Activated CD8-positive, alpha-beta memory T cell treated with anti-CD3 and anti-CD28 coated beads, Interleukin-2, amount 50 U/mL, for 4 hours (primary cell): ENCODE data around the gene LZTS3.
"Not testable (repeated sequence)": the region's sequence is repeated elsewhere in the genome, so short reads cannot be mapped to it uniquely, and the experiment has no call there.

Source experiments
- DNase-seq: peaks from one replicate; pipeline ENCODE4 v3.0.0-alpha.2; 2020

LZTS3 gene

DNA sequence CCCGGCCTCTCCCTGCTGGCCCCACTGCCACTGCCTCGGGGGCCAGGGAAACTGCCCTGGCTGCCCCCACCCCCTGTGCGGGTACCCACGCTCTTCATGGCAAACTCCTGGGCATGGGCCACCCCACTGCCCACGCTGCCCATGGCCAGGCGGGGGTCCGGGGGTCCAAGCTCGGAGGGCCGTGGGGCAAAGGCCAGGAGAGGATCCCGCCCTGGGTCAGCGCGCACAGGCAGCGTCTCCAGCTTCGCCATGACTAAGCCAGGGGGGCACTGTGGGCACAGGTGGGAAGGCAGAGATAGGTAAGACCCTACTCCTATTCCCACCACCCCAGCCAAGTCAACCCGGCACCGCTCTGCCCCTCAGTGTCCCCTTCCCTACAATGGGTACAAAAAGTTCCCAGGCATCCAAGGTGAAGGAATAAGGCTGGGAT lies 6.4 kb downstream of the LZTS3 start:
- DNase-seq = no peak

DNA sequence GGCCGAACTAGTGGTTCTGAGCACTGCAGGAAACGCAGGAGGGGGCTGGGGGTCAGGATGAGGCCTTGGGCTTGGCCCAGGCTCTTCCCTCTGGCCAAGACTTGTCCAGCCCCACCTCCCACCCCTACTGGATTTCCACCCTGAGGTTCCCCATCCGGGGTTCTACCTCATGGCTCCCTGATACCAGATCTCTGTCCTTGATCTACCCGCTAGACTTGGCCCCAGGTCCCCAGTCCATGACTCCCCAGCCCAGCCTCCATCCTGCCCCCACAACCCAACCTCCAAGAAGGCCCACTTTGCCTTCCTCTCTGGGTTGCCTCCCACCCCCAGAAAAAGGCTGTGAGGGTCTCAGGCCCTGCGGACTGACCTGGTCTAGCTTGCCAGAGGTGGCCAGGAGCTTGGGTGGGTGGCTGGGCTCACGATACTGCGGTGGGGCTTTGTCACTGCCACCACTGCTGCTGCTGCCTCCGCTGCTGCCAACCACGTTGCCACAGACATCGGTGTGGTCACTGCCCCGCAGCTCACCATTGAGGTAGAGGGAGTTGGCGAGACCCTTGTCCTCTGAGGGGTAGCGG lies 6.9 kb downstream of the LZTS3 start:
- no peak for DNase-seq

GRCh38 chr20:3165473-3166337 lies 7.6 kb downstream of the LZTS3 start:
- no peak for DNase-seq

- DNase-seq = no peak
These were observed 8.5 kb downstream of the LZTS3 start for GRCh38 chr20:3164763-3165410.

GRCh38 chr20:3164043-3164762 lies 9.1 kb downstream of the LZTS3 start:
- DNase-seq = no peak

DNA sequence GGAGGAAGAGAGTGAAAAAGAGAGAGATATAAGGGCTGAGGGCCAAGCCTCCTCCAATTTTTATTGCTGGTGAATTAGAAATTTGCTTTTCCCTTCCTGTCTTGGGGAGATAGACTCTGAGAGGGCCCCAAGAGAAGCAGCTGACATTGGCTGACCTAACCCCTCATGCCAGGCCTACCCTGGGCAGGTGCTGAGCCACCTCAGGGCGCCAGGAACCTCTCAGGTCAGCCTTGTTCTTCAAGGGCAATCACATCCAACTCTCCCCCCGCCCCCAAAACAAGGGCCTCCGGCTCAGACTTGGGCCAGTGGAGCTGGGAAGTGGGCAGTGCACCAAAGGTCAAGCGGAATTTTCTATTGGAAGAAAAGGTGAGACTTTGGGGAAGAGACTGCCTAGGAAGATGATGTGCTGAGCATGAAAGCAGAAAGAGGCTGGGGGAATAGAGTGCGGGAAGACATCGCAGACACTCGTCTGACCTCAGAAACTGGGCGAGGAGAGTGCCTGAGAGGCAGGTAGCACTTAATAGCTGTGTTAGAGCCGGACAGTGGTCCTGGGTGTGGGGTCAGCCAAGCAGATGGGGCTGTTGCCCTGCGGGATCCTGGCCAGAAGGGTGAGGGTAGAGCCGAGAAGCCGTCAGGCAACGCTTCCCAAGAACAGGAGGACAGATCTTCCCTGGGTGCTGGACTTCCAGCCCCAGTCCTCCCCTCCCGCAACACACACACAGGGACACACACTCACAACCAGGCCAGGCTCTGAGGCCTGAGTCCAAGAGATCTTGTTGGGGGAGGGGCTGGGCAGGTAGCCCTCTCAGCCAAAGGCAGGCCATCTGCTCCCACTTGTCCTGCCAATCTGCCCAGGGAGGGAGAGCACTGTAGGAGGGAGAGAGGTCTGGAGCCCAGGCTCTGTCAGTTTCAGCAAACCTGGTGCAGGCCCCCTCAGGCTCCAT lies 10.0 kb downstream of the LZTS3 start:
- no peak for DNase-seq

DNA sequence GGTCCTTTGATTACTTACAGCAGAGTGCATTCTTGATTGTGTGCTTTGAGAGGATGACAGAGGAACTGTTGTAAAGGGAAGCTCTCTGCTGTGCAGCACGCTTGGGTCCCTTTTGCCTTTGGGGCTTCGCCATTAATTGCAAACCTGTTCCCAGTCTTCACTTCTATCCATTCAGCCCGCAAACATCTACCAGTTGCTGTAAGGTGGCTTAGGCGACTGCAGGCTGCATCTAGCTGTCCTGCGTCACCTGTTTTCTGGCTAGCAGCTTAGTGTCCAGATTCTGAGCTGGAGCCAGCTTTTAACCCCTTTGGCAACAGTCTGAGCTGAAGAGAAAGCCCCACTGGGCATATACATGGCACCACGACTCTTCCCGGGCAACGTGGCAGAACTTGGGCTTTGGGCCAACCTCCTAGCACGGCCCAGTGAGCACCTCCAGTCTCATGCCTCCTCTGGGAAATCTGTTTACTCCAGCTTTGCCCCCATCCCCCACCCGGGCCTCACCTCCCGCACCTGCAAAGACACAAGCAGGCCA lies 11.2 kb downstream of the LZTS3 start:
- no peak for DNase-seq

DNA sequence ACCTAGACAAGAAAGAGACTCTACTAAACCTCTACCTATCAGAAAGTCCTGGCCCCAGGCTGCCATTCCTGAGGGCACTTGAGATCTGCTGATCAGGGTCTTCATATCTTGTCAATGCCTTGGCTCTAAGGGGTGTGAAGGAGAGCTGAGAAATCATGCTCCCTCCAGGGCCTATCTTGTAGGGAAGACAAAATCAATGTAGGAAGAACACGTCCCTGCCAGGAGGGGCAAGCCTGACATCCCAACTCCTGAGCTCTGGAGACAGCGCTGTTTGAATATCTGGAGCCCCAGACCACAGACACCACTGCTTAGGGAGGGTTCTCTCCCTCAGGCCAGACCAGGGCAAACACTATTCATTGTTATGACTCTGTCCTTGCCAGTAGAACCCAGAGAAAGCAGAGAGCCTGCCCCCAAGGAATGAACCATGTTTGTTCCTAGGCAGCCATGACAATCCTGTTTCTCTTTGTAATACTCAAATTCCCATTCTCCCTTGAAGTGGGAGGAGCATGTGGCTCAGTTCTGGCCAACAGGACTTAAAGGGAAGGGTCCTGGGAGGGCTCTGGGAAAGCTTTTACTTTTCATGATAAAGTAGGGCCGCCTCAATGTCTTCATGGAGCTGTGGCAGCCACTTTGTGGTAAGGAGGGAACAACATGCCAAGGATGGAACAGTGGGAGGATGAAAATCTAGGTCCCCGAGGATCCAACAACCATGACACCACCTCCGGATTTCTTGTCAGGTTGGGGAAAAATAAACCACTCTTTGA lies 11.9 kb downstream of the LZTS3 start:
- no peak for DNase-seq

DNA sequence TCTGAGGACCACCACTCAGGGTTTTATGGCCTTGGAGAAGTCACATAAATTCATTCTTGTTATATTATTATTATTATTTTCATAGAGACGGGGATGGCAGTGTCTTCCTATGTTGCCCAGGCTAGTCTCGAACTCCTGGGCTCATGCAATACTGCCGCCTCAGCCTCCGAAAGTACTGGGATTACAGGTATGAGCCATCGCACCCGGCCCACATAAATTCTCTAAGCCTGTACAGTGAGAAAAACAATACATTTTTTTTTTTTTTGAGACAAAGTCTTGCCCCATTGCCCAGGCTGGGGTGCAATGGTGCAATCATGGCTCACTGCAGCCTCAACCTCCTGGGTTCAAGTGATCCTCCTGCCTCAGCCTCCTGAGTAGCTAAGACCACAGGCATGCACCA lies 12.9 kb downstream of the LZTS3 start:
- no peak for DNase-seq

DNA sequence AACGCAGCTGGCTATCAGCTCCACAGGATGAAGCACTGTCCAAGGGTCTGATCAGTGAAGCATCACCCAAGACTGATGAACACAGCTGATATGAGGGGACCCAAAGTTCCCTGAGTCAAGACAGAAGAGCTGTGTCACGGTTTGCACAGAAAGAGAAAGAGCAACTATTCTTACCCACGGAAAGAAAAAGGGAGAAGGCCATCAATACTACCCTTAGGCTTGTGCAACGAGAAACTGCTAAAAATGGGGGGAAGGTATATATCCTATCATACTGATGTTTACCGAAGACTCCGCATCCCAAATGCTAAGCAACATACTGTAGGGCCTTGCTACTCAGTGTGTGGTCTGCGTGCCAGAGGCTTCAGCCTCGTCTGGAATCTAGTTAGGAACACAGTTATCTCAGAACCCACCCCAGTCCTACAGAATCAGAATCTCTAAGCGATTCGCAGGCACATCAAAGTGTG lies 14.3 kb downstream of the LZTS3 start:
- DNase-seq = no peak

GRCh38 chr20:3157817-3158216 lies 15.5 kb downstream of the LZTS3 start:
- DNase-seq = no peak

GRCh38 chr20:3156811-3157619 lies 16.3 kb downstream of the LZTS3 start:
- DNase-seq = no peak

- not testable (repeated sequence) for DNase-seq
These were observed 21.2 kb downstream of the LZTS3 start for GRCh38 chr20:3152057-3152644.

DNA sequence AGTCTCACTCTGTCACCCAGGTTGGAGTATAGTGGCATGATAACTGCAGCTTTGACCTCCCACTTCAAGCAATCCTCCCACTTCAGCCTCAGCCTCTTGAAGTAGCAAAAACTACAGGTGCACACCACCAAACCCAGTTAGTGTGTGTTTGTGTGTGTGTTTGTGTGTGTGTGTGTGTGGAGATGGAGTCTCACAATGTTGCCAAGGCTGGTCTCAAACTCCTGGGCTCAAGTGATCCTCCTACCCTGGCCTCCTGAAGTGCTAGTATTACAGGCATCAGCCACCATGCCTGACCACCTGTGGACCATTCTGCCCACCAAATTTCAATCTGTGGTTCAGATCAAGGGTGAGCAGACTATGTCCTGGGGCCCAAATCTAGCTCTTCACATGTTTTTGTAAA lies 22.4 kb downstream of the LZTS3 start:
- no peak for DNase-seq

- DNase-seq = no peak
These were observed 26.5 kb downstream of the LZTS3 start for GRCh38 chr20:3146732-3147341.

- no peak for DNase-seq
These were observed 31.6 kb downstream of the LZTS3 start for GRCh38 chr20:3141757-3142156.

GRCh38 chr20:3137492-3137891 lies 35.9 kb downstream of the LZTS3 start:
- no peak for DNase-seq

DNA sequence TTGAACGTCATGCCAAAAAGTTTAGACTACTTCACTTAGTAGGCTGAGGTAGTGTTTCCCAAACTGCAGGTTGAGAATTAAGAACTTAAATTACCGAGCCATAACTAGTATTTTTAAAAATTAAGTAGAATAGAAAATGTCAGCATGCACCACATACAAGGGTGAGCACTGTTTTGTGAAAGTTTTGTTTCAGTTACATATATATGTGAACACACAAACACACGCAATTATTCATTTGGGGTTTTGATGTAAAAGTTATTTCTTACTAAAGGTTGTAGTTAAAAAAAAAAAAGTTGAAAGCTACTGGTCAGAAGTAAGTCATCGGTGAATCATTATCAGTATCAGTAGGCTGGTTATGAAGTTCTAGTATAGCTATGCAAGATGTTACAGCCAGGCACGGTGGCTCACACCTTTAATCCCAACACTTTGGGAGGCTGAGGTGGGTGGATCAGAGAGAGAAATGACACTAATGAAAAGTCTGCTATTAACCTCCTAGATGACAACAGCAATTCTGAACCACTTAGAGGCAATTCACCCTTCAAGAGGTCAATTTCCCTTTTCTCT lies 37.8 kb downstream of the LZTS3 start:
- no peak for DNase-seq

DNA sequence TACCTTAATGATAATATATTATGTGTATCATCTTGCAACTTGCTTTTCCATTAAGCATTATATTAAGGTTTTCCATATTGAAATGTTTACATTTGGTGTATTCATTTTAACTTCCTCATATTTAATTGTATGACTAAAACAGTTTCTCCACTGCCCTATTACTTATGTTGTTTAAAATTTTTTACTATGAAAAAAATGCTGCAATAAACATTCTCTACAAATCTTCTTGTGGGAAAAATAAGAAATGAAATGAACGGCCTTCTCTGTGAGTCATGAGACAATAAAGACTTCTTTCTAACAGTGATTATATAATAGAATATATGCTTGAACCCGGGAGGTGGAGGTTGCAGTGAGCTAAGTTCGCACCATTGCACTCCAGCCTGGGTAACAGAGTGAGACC lies 39.2 kb downstream of the LZTS3 start:
- DNase-seq = no peak
